HL-60 (cell line): Measurements from ENCODE around the gene CHAD.

Experiments used
- POLR2AphosphoS5 ChIP-seq: IDR thresholded peaks from 2 replicates; pipeline ENCODE4 v1.6.1; 2012; ENCODE audit warnings: low read depth
- TF ChIP-seq, protein P1 (sequence below): IDR thresholded peaks from one replicate; pipeline ENCODE4 v1.5.1; 2011; ENCODE audit warnings: low read length, control low read depth, inconsistent platforms; ENCODE audit not compliant: insufficient read depth

DNA sequence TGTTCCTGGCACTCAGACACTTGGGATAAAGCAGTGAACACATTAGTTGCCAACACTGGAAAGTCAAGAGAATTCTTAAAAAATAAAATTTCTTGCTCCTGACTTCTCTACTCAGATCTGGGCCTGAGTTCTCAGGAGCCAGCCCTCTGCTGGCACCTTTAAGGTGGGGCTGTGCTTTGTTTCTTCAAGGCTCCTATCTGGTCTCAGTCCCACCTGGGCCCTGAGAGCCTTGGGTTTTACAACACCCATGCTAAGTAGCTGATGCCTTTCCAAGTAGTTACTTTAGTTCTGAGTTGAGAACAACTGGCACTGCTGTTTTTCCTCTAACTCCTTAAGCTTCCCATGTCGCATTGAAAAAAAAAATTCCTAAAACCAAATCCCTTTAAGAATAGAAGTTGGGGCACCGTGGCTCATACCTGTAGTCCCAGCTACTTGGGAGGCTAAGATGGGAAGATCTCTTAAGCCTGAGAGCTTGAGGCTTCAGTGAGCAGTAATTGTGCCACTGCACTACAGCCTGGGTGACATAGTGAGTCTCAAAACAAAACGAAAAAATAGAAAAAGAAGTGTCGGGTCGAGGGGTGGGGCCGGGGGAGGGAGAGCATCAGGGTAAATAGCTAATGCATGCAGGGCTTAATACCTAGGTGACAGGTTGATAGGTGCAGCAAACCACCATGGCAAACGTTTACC, 16.6 kb downstream of the CHAD start:
- TF ChIP-seq POLR2AphosphoS5: no peak
- TF ChIP-seq, protein P1, sequence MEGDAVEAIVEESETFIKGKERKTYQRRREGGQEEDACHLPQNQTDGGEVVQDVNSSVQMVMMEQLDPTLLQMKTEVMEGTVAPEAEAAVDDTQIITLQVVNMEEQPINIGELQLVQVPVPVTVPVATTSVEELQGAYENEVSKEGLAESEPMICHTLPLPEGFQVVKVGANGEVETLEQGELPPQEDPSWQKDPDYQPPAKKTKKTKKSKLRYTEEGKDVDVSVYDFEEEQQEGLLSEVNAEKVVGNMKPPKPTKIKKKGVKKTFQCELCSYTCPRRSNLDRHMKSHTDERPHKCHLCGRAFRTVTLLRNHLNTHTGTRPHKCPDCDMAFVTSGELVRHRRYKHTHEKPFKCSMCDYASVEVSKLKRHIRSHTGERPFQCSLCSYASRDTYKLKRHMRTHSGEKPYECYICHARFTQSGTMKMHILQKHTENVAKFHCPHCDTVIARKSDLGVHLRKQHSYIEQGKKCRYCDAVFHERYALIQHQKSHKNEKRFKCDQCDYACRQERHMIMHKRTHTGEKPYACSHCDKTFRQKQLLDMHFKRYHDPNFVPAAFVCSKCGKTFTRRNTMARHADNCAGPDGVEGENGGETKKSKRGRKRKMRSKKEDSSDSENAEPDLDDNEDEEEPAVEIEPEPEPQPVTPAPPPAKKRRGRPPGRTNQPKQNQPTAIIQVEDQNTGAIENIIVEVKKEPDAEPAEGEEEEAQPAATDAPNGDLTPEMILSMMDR: no peak
